Endothelial cell of umbilical vein (primary cell): ENCODE results near the gene ZNF821.

Experiments used
- CTCF ChIP-seq, 2 donors: IDR thresholded peaks; 1 replicate in 1 of 2; 2 replicates in 1 of 2; pipeline ENCODE4 v1.5.1; 2011; ENCODE audit warnings: low read length in 2 of 2, mild to moderate bottlenecking in 2 of 2, moderate library complexity in 2 of 2, control low read depth in 1 of 2, inconsistent platforms in 1 of 2, low read depth in 1 of 2; ENCODE audit not compliant: insufficient read depth in 1 of 2; ENCODE audit errors: extremely low read depth in 1 of 2
- EZH2 ChIP-seq: IDR thresholded peaks from 2 replicates; pipeline ENCODE4 v1.6.1; 2012; ENCODE audit warnings: borderline replicate concordance, low read depth, mild to moderate bottlenecking, moderate library complexity, low read length, inconsistent platforms; ENCODE audit not compliant: severe bottlenecking
- MAX ChIP-seq: IDR thresholded peaks from 2 replicates; pipeline ENCODE4 v1.6.1; 2011; ENCODE audit not compliant: insufficient read depth, insufficient read length
- MYC ChIP-seq: IDR thresholded peaks from one replicate; pipeline ENCODE4 v1.6.1; 2011; ENCODE audit warnings: mild to moderate bottlenecking, low read depth, low read length

- no peak for TF ChIP-seq MAX
- TF ChIP-seq CTCF (IDR thresholded peaks at IDR 0.05; ENCODE audit: extremely low read depth in 1 of 2, insufficient read depth in 1 of 2, low read depth in 1 of 2, low read length in 2 of 2), result no peak
- no peak for TF ChIP-seq MYC
- TF ChIP-seq EZH2, result no peak
Observed at GRCh38 chr16:71917900-71918299, 33.9 kb upstream of the ZNF821 start.
